M059J (cell line): ENCODE data around the gene ATP13A5. TPM values are rescaled to one million over a fixed set of nuclear protein-coding genes. Genes with fewer than 3 reads are reported as not detected.

ENCODE experiments used
- DNase-seq: peaks from one replicate; pipeline ENCODE4 v3.0.0-alpha.2; 2012; ENCODE audit warnings: low read depth
- total RNA-seq: library from RNA; depleted of rRNA; stranded (reverse); fragments of >200 nt; shearing (Covaris generic); gene quantifications from 2 replicates; pipeline ENCODE4 v1.2.3, GENCODE V29; 2014; rRNA removed

ATP13A5 gene
- not detected in 2 replicates for total RNA-seq

- DNase-seq = no peak
These were observed at the start of gene ATP13A5 for GRCh38 chr3:193378706-193379105. Gene ATP13A5 (minus strand): TSS chr3:193378753. CDS start chr3:193378725, 28 bp downstream.

- no peak for DNase-seq
These were observed 40.2 kb upstream of the ATP13A5 start for GRCh38 chr3:193418576-193419373.

- no peak for DNase-seq
These were observed 38.1 kb upstream of the ATP13A5 start for GRCh38 chr3:193416629-193417028.

- no peak for DNase-seq
These were observed 29.1 kb upstream of the ATP13A5 start for GRCh38 chr3:193407688-193408087.

- no peak for DNase-seq
These were observed 28.6 kb upstream of the ATP13A5 start for GRCh38 chr3:193407112-193407511.

- no peak for DNase-seq
These were observed 24.8 kb upstream of the ATP13A5 start for GRCh38 chr3:193403307-193403706.

- peak; percentile 7 for DNase-seq
These were observed 21.8 kb upstream of the ATP13A5 start for GRCh38 chr3:193400304-193400703.

GRCh38 chr3:193396451-193397244, 18.1 kb upstream of the ATP13A5 start:
- no peak for DNase-seq

- peak; percentile 93 for DNase-seq
These were observed 13.3 kb upstream of the ATP13A5 start for GRCh38 chr3:193391902-193392301.

GRCh38 chr3:193389335-193389734, 10.8 kb upstream of the ATP13A5 start:
- no peak for DNase-seq

GRCh38 chr3:193388361-193388760, 9.8 kb upstream of the ATP13A5 start:
- no peak for DNase-seq

GRCh38 chr3:193387596-193387995, 9.0 kb upstream of the ATP13A5 start:
- no peak for DNase-seq

GRCh38 chr3:193377591-193377990, 962 bp downstream of the ATP13A5 start:
- peak; percentile 12 for DNase-seq

- no peak for DNase-seq
These were observed 2.9 kb downstream of the ATP13A5 start for GRCh38 chr3:193375614-193376013.

- DNase-seq = no peak
These were observed 5.8 kb downstream of the ATP13A5 start for GRCh38 chr3:193372783-193373182.

GRCh38 chr3:193367868-193368267, 10.7 kb downstream of the ATP13A5 start:
- no peak for DNase-seq

- DNase-seq = no peak
These were observed 21.3 kb downstream of the ATP13A5 start for GRCh38 chr3:193357291-193357690.

- DNase-seq = no peak
These were observed 24.1 kb downstream of the ATP13A5 start for GRCh38 chr3:193354423-193354822.

GRCh38 chr3:193350744-193351143, 27.8 kb downstream of the ATP13A5 start:
- no peak for DNase-seq

GRCh38 chr3:193348686-193349085, 29.9 kb downstream of the ATP13A5 start:
- DNase-seq = no peak

- DNase-seq = peak; percentile 23
These were observed 30.7 kb downstream of the ATP13A5 start for GRCh38 chr3:193347521-193348501.

- DNase-seq = no peak
These were observed 32.3 kb downstream of the ATP13A5 start for GRCh38 chr3:193346259-193346658.
